HG02938 (cell line): ENCODE measurements around the gene PDE1A.

Source experiments
- ATAC-seq: cut with Tn5 transposase; IDR thresholded peaks from one replicate; pipeline ENCODE4 v1.9.1; 2021; ENCODE audit warnings: mild to moderate bottlenecking, moderate library complexity; ENCODE audit not compliant: unreplicated experiment

PDE1A gene

GRCh38 chr2:182359027-182359989 is 67.5 kb downstream of the PDE1A start:
- ATAC-seq, result no peak

GRCh38 chr2:182358601-182359000 is 68.2 kb downstream of the PDE1A start:
- no peak for ATAC-seq

- no peak for ATAC-seq
Measured at GRCh38 chr2:182355815-182356214, 71.0 kb downstream of the PDE1A start.

- no peak for ATAC-seq
Measured at GRCh38 chr2:182351427-182351826, 75.4 kb downstream of the PDE1A start.

- ATAC-seq, result no peak
Measured at GRCh38 chr2:182349268-182349667, 77.6 kb downstream of the PDE1A start.

- no peak for ATAC-seq
Measured at GRCh38 chr2:182345384-182345783, 81.5 kb downstream of the PDE1A start.

GRCh38 chr2:182330451-182331305 is 96.2 kb downstream of the PDE1A start:
- no peak for ATAC-seq

- ATAC-seq, result no peak
Measured at GRCh38 chr2:182324665-182325064, 102.2 kb downstream of the PDE1A start.

GRCh38 chr2:182321096-182321495 is 105.7 kb downstream of the PDE1A start:
- ATAC-seq, result no peak

GRCh38 chr2:182319556-182320505 is 107.0 kb downstream of the PDE1A start:
- no peak for ATAC-seq

GRCh38 chr2:182318466-182319220 is 108.2 kb downstream of the PDE1A start:
- ATAC-seq, result no peak

GRCh38 chr2:182316950-182317349 is 109.9 kb downstream of the PDE1A start:
- ATAC-seq, result no peak

- ATAC-seq, result no peak
Measured at GRCh38 chr2:182302972-182303371, 123.9 kb downstream of the PDE1A start.

GRCh38 chr2:182302174-182302573 is 124.7 kb downstream of the PDE1A start:
- ATAC-seq, result no peak

- ATAC-seq, result no peak
Measured at GRCh38 chr2:182301093-182301492, 125.7 kb downstream of the PDE1A start.

- no peak for ATAC-seq
Measured at GRCh38 chr2:182300608-182301007, 126.2 kb downstream of the PDE1A start.

- no peak for ATAC-seq
Measured at GRCh38 chr2:182299632-182300031, 127.2 kb downstream of the PDE1A start.

- ATAC-seq, result no peak
Measured at GRCh38 chr2:182298456-182298855, 128.4 kb downstream of the PDE1A start.

GRCh38 chr2:182291296-182291695 is 135.5 kb downstream of the PDE1A start:
- no peak for ATAC-seq

- no peak for ATAC-seq
Measured at GRCh38 chr2:182283512-182283911, 143.3 kb downstream of the PDE1A start.
